NCI-H460 (cell line): ENCODE results near the gene CNPY2. TPM values are rescaled to one million over a fixed set of nuclear protein-coding genes. Genes with fewer than 3 reads are reported as not detected.
"Not testable (repeated sequence)": the region's sequence is repeated elsewhere in the genome, so short reads cannot be mapped to it uniquely, and the experiment has no call there.

ENCODE experiments used
- DNase-seq: peaks from one replicate; pipeline ENCODE4 v3.0.0-alpha.2; 2016; ENCODE audit warnings: low read depth; ENCODE audit errors: extremely low read depth
- polyA plus RNA-seq: library from polyadenylated mRNA; depleted of rRNA; stranded (reverse); fragments of >200 nt; gene quantifications from 2 replicates; pipeline ENCODE4 v1.2.3, GENCODE V29; 2014; cell fraction: nucleus; rRNA removed
- total RNA-seq: library from RNA; depleted of rRNA; stranded (reverse); fragments of >200 nt; shearing (Covaris generic); gene quantifications from 2 replicates; pipeline ENCODE4 v1.2.3, GENCODE V29; 2014; rRNA removed

CNPY2 gene
- 142 and 150 TPM in 2 replicates for total RNA-seq
- 199 and 229 TPM in 2 replicates for polyA plus RNA-seq

DNA sequence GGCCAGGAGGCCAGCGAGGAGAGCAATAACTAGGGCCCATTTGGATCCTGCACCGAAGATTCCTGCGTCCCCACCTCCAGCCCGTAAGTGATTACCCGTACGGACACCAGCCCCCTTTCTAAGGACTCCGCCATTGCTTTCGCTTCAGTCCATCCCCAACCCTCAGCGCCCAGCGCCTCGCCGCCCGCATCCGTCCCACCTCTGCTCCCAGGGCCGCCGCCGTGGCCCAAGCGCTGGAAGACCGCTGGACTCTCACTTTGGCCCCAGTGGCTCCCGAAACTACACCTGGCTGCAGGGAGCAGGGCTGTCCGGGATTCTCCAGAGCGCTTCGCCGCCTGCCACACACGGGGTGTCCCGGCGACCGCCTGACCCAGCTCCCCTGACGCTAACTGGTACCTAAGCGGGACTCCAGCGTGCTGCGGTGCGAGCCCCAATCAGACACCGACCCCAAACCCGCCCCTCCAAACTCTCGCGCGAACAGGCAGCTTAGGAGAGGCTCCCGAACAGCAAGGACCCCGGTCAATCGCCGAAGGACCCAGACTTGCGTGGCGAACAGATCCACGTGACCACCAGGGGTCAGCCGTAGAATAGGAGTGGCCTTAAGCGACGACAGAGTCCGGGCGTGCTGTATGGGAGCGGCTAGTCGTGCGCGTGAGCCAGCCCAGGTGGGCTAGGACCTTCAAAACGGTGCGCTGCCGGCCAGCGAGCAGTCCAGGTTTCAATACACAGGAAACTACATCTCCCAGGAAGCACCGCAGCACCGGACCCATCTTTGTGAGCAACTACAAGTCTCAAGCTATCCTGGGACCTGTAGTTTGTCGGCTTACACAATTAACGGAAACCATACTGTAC, at the start of gene CNPY2:
CNPY2 (minus strand) TSS at position 367 of the 852 bp plus-strand sequence. CDS start 771 bp downstream, outside the sequence.
- DNase-seq, result peak; percentile 94

DNA sequence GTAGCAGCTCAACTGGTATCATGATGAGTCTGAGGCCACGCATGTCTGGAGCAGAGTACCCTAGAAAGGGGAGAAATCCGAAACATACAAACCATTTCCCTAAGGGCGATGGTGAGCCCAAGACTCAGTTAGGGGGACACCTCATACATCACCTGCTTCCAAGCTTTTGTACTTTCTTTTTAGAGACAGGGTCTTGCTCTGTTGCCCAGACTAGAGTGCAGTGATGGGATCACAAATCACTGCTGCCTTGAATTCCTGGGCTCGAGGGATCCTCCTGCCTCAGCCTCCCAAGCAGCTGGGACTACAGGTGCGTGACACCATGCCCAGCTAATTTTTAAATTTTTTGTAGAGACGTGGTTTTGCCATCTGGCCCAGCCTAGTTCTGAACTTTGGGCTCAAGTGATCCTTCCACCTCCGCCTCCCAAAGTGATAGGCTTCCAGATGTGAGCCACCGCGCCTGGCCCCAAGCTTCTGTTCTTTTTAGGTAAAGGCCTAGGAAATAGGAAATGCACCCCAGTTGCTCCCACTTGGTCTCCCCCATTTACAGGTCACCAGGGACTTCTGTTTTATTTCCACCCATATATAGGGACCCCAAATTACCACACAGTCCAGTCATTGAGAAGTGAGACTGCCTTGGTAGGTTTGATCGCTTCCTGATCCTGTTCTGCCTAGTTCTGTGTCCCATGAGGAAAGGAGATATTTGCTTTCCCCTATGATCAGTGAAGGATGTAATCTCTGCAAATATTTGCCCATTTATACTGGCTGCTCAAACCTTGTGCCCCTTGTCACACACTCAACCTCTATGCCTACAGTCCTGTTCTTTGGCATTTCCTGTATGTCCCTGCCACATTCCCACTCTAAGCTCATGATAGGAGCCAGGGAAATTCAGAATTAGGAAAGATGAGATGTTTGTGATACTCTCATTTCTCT, 46.6 kb upstream of the CNPY2 start, which contains the start of gene APOF:
APOF (minus strand) TSS at position 728 of the 930 bp plus-strand sequence; CDS start at position 616, 112 bp downstream.
- no peak for DNase-seq

DNA sequence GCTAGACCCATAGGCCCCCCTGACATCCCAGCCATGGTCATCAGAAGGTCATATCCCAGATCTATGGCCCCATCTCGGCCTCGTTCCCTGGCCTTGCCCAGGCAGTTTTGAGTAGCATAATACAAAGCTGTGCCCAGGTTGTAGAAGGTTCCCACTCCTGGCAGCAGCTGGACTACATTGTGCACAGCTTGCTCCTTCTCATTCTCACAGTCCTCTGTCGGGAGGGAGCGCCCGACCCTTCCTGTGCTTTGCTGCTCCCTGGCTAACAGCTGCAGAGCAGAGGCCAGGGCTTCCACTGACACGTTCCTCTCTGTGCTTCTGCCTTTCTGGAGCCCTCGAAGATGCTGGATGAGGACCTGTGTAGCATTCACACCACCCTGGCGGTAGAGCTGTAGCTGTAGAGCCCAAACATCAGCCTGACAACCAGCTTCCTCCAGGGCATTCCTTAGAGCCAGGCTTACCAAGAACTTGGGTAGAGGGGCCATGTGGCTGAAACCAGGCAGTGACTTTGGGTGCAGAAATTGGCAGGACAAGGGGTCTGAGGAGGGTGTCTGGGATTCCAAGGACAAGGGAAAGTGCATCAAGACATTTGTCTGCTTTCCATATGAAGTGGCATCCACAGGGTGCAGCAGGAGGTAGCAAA, 45.8 kb upstream of the CNPY2 start:
- no peak for DNase-seq

DNA sequence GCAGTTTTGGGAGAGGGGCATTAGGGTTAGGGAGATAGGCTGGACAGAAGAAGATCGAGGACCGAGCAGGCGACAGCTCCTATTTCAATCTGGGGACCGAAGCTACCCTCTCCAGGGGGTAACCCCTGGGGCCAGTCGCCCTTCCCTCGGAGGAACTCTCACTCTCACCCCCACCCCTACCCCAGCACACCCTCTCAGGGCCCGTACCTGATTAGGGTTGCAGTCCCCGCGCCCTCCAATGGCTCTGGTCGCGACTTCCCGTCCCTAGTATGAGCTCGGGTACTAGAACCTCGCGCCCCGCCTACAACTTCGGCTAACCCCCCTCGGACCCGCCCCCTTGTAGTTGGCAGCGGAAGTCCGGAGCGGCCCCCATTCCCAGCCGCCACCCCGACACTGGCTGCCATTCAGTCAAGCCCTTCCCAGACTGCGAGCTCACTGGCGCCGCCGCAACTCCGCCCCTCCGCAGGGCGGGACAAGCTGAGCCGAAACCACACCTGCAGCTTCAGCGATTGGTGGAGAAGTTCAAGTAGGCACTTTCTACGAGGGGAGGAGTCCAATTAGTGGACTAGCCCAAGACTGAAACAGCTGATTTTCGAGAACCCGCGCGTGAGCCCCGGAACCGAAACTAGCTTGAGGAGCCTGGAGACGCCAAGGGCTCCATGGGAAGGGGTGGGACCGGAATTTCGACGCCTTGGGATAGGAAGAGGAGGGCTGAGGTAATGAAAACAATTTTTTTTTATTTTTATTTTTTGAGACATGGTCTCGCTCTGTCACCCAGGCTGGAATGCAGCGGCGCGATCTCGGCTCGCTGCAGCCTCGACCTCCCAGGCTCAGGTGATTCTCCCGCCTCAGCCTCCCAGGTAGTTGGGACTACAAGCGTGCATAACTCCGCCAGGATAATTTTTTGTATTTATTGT, 44.3 kb upstream of the CNPY2 start, which contains the start of gene STAT2:
STAT2 (minus strand) TSS at position 257 of the 917 bp plus-strand sequence. CDS start 3,536 bp downstream, outside the sequence.
- DNase-seq, result peak; percentile 99

DNA sequence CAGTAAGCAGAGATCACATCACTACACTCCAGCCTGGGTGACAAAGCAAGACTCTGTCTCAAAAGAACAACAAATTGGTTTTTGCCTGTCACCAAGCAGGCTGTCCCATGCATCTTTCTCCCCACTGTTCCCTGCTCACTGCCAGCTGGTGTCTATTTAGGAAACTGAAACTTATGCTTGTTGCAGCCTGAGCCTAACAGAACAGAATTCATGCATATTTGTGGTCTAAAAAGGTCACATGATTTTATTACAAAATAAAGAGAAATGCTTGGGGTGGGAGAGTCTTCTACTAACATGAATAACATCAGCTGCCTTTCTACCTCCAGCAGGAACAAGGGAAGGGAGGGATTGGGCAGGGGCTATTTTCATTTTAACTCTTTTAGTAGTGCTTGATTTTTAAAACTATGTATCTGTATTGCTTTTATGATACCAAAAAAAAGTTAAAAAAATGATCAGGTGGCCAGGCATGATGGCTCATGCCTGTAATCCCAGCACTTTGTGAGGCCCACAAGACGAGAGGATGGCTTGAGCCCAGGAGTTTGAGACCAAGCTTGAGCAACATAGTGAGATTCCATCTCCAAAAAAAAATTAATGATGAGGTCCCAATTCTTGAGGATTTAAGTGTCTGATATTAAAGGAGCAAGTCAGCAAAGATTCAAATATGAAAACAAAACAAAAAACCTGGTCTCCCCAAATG, 43.2 kb upstream of the CNPY2 start:
- DNase-seq, result no peak

DNA sequence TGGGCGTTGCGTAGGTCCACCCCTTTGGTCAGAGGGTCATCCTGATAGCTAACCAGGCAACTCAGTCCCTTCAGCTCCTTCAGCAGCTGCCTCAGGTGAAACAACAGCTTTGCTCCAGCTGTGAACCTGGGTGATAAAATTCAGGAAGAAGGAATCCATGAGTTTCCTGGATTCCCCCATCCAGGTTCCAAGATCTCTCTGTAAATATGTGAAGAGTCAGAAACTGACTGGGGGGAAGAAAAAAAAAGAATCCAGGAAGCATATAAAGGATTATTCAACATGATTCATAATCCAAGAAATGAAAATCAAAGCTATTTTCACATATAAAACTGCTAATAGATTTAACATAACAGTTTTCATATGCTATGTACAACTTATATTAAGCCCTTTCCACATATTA, 35.5 kb upstream of the CNPY2 start:
- DNase-seq, result no peak

DNA sequence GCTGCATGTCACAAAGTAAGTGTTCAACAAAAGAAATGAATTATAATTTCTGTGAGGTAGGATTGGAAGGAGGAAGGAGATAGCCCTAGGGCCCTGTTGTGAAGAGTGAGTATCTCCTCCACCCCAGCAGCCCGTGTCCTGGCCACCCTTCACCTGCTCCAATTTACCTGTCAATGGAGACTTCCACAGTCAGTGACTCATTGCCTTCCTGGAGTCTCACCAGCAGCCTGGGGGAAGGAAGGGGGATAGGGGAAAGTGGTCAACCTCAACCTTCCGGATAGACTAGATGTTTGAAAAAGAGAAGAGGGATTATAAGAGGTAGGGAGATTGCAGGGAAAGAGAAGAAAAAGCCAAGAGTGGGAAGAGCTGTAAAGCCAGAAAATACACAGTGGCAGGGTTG, 34.9 kb upstream of the CNPY2 start:
- no peak for DNase-seq

DNA sequence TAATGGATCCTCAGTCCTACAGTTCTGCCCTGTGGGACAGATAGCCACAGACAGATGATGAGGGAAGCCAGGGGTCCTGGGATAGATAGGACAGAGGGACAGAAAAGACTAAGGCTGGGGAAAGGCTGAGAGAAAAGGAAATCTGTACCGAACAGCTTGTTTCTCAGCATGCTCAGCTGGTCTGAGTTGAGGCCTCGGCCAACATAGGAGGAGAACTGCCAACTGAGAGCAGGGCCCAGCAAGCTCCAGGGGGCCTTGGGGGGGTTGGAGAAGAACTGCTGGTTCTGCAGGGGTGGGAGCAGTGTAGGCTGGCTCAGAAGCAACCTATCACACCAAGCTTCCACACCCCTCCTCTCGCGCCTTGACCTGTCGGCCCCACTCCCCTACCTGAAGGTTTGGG, 33.0 kb upstream of the CNPY2 start:
- no peak for DNase-seq

DNA sequence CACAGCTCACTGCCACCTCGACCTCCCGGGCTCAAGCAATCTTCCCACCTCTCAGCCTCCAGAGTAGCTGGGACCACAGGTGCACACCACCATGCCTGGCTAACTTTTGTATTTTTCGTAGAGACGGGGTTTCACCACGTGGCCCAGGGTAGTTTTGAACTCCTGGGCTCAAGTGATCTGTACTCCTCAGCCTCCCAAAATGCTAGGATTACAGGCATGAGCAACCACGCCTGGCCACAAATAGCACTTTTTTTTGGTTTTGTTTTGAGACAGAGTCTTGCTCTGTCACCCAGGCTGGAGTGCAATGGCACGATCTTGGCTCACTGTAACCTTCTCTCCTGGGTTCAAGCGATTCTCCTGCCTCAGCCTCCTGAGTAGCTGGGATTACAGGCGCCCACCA, 31.5 kb upstream of the CNPY2 start:
- not testable (repeated sequence) for DNase-seq

DNA sequence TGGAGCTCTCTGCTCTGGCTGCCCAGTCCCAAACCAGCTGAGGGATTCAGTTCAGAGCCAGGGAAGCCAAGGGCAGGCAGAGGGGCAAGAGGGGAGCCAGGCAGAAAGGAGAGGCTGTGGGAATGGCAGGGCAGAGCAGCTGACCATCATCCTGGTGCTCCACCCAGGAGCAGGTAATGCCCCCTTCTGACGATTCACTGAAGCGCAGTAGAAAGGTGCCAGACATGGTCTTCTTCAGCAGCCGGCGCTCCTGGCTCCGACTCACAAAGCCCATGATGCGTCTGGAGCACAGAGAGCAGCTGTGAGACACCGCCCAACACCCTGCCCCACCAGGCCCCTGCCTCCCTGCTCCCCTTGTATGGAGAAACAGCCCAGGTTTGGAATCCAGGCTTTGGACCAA, 30.9 kb upstream of the CNPY2 start:
- no peak for DNase-seq

DNA sequence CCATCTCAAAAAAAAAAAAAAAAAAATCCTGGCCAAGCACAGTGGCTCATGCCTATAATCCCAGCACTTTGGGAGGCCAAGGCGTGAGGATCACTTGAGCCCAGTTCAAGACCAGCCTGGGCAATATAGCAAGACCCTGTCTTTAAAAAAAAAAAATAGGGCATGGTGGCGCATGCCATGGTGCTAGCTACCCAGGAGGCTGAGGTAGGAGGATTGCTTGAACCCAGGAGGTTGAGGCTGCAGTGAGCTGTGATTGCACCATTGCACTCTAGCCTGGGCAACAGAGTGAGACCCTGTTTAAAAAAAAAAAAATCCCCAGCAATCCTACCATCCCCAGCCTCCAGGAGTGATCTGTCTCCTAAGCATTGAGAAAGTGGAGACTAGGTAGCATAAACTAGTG, 26.5 kb upstream of the CNPY2 start:
- DNase-seq, result not testable (repeated sequence)

DNA sequence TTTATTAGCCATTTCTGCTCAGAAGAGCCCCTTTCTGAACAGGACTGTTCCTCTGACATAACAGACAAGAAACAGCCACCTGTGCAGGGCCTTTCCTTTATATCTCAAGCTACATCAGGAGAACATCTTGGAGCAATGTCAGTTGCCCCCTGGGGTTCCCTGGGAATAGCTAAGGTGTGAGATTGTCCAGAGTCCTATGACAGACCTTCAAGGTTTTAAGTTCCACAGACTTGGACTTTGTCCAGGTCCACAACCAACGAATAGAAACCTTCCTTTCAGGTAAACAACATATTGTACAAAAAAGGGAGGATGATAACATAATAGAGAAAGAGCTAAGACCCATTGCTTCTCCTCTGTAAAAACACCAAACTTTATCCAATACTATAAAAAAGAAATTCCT, 25.8 kb upstream of the CNPY2 start:
- no peak for DNase-seq

DNA sequence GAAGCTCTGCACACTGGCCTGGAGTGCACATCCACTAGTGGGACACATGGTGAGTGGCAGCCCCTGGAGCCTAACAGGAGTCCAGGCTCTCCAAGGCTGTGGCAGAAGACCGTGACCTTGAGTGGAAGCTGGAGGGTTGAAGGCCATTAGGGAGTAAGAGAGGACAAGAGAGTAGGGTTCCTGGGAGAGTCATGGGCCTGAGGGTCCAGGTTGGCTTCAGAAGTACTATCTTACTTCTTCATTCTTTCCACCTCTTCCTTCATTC, 23.3 kb upstream of the CNPY2 start:
- no peak for DNase-seq

DNA sequence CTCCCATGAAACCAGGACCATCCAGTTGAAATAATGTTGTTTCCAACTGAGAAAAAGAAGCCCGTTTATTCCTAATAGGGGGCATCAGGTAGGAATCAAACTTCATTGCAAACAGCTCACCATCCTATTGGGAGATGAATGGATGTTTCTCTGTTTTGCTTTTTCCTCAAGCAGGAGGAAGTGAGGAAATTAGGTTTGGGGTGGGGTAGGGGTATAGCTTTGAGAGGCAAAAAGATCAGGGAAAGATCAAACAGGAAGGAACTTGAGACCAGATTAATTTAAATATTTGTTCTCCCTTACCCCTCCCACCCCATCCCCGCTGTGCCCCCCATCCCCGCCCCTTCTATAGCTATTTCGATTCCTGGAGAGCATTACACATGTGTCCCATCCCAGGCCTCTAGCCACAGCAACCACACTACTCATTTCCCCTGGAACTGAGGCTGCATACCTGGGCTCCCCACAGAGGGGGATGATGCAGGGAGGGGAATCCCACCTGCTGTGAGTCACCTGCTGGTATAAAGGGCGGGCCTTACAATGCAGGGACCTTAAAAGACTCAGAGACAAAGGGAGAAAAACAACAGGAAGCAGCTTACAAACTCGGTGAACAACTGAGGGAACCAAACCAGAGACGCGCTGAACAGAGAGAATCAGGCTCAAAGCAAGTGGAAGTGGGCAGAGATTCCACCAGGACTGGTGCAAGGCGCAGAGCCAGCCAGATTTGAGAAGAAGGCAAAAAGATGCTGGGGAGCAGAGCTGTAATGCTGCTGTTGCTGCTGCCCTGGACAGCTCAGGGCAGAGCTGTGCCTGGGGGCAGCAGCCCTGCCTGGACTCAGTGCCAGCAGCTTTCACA, 22.7 kb upstream of the CNPY2 start, which contains the start of gene IL23A:
IL23A (plus strand) TSS at position 577 of the 850 bp plus-strand sequence; CDS start at position 738, 161 bp downstream.
- no peak for DNase-seq

DNA sequence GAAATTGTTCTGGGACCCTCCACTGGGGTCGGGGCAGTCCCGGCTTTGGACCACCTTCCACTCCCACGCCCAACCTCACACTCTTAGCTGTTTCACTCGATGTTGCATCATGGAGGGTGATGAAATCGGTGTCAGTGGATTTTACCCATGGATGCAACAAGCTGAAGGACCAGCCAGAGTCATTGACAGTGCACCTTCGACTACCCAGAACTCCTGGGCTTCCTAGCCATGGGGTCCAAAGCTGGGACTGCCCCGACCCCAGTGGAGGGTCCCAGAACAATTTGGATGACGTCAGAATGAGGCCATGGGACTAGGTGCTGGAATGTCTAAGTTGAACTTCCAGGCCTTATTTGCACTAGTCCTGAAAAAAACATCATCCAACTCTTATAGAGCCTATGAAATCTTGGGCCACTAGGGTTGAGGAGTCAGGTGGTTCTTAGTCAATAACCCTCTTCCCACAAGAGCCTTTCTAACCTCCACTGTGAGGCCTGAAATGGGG, 22.0 kb upstream of the CNPY2 start:
- DNase-seq, result no peak

DNA sequence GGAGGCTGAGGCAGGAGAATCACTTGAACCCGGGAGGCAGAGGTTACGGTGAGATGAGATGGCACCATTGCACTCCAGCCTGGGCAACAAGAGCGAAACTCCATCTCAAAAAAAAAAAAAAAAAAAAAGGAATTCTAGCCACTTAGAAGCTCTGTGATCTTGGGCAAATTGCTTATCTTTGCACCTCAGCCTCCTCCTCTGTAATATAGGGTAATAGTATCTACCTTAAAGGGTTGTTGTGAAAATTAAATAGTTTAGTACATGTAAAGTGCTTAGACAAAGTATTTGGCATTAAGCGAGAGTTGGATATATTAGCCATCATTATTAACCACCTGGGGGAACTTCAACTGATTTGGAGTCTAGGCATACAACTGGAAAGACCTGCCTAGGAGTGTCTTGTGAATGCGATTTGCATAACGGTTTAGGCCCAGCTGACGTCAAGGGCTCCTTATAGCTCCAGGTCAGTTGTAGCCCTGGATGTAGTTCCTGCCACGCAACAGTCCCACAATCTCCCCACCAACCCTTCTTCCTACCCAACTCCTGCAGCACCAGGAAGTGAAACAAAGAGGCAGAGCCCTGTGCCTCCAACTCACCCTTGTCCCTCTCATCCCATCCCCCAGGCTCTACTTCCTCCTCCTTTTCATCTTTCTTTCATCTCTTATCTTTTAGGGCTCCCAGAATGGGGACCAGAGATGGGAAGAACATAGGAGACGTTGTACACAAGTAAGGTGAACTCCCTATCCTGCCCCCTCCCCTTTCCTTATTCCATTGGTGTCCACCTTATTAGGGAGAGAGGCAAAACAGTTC, 20.8 kb upstream of the CNPY2 start:
- DNase-seq, result no peak

DNA sequence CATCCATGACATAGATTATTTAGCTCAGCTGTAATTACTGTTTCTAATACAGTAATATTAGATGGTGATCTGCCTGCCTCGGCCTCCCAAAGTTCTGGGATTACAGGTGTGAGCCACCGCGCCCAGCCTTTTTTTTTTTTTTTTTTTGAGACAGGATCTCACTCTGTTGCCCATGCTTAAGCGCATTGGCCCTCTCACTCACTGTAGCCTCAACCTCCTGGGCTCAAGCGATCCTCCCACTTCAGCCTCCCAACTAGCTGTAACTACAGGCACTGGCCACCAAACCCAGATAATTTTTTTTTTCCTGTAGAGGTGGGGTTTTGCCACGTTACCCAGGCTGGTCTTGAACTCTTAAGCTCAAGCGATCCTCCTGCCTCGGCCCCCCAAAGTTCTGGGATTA, 19.7 kb upstream of the CNPY2 start:
- not testable (repeated sequence) for DNase-seq
